Hematopoietic multipotent progenitor cell treated with erythropoietin and hydrocortisone succinate and interleukin-3 and kit ligand, for 17 days (in vitro differentiated cells): ENCODE data around the gene FBRSL1.
"Not testable (repeated sequence)": the region's sequence is repeated elsewhere in the genome, so short reads cannot be mapped to it uniquely, and the experiment has no call there.

Source experiments
- DNase-seq: peaks from one replicate; pipeline ENCODE4 v3.0.0-alpha.2; 2015; ENCODE audit warnings: low spot score

Gene FBRSL1

GRCh38 chr12:132525833-132526455 is 36.0 kb downstream of the FBRSL1 start:
- no peak for DNase-seq

DNA sequence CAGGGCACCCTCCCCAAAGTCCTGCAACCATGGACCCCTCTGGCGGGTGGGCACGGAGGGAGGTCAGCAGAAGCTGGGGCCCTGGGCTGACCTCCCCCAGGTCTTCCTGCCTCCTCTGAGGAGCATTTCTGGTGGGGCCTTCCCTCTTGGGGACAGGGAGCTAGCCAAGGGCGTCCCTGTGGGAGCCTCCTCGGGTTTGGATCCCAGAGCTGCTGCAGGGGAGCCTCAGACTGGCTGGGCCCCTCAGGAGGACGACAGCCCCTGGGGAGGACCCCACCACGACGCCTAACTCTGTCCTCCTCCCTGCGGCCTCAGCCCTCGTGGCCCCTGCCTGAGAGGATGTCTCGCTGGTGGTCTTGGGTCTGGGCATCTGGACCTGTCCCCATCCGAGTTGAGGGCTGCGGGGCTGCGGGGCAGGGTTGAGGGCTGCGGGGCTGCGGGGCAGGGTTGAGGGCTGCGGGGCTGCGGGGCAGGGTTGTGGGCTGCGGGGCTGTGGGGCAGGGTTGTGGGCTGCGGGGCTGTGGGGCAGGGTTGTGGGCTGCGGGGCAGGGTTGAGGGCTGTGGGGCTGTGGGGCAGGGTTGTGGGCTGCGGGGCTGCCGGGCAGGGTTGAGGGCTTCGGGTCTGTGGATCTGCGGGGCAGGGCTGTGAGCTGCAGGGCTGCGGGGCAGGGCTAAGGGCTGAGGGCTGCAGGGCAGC is 37.4 kb downstream of the FBRSL1 start:
- DNase-seq = no peak

DNA sequence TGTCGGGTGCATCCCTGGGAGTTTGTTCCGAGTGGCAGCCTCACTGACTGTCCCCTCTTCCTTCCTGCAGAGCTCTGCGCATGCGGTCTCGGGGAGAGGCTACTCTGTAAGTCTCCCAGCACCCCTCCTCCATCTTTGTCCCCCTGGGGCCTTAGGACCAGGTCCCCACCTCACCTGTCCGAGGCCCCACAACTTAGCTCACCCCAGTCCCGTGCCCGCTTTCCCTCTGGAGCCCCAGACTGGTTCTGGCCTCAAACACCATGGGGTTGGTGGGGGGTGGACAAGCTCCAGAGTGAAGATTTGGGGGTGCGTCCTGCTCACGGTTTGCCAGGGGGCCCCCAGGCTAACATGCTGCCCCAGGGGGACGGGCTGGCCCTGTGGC is 37.9 kb downstream of the FBRSL1 start:
- DNase-seq = no peak

- DNase-seq = no peak
Measured at GRCh38 chr12:132528564-132529106, 38.7 kb downstream of the FBRSL1 start.

- DNase-seq = no peak
Measured at GRCh38 chr12:132529156-132529839, 39.3 kb downstream of the FBRSL1 start.

DNA sequence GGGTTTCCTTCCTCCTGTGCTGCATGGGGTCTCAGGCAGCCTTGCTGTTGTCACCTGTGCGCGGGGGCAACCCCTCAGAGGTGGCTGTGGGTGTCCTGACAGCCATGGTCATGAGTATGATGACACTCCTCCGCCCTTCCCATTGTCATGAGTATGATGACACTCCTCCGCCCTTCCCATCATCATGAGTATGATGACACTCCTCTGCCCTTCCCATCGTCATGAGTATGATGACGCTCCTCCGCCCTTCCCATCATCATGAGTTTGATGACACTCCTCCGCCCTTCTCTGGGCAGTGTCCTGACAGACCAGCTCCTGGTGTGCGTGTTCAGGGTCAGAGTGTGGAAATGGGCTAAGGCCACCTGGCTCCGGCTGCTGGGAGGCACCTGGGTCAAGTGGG is 40.0 kb downstream of the FBRSL1 start:
- no peak for DNase-seq

GRCh38 chr12:132530447-132530846 is 40.5 kb downstream of the FBRSL1 start:
- no peak for DNase-seq

DNA sequence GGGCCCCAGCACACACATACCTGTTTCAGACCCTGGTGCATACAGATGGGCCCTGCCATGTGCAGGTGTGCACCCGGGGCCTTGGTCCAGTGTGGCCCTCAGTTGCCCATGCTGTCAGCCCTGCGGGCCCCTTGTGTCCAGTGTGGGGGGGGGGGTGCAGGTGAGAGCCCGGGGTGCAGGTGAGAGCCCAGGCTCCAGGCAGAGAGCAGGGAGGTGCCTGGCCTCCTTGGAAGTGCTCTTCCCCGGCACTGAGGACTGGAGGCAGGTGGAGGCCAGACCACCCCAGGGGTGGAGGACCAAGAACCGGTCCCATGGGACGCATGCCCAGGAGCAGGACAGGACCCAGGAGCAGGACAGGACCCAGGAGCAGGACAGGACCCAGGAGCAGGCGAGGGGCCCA is 40.9 kb downstream of the FBRSL1 start:
- DNase-seq = no peak

DNA sequence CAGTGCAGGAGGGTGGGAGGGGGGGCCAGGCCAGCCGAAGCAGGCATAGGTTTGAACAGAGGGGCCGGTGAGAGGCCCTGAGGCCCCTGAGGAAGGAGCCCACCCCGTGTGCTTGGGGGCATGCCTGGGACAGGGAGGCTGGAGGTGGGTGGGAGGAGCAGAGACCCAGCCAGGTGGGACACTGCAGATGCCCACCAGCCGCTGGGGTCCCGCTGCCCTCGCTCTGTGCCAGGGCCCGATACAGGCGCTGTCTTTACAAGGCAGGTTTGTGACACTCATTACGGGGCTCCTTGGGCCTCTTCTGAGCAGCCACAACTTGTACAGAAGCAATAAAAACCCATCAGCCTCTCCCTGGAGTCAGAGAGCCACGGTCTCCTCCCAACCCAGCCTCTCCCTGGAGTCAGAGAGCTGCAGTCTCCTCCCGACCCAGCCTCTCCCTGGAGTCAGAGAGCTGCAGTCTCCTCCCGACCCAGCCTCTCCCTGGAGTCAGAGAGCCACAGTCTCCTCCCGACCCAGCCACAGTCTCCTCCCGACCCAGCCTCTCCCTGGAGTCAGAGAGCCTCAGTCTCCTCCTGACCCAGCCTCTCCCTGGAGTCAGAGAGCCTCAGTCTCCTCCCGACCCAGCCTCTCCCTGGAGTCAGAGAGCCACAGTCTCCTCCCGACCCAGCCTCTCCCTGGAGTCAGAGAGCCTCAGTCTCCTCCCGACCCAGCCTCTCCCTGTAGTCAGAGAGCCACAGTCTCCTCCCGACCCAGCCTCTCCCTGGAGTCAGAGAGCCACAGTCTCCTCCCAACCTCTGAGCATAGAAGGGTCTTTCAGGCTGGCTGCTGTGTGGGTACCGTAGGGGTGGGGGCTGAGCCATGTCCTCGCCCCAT is 43.0 kb downstream of the FBRSL1 start:
- not testable (repeated sequence) for DNase-seq

DNA sequence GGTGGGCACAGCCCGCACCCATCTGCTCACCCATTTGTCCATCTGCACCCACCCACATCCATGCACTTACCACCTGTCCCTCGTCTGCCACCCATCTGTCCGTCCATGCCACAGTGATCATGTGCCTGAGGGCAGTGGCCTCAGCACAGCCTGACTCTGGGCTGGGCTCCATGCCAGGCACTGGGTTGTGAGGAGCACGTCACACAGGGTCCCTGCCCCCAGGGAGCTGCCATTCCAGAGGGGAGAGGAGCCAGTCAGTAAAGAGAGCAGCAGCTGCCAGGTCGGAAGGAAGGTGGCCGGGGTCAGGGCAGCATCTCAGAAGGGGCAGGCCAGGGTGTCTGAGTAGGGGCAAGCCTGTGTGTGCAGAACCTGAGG is 43.6 kb downstream of the FBRSL1 start:
- DNase-seq = no peak

DNA sequence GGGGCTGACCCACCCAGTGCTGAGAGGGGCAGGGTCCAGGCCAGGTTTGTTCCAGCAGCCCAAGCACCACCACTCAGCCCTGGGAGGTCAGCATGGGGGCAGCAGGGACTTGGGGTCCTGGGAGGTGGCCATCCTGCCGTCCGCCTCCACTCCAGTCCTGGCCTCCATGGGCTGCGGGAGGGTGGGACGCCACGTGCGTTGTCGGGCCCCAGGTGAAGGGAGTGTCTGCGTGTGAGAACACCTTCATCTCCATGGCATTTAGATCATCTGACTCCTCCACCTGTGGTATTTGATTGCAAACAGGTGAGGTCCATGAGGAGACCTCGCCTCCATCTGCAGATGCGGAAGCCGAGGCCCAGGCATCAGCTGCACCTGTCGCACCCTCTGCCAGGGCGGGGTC is 44.1 kb downstream of the FBRSL1 start:
- no peak for DNase-seq

- DNase-seq = no peak
Measured at GRCh38 chr12:132535019-132535418, 45.1 kb downstream of the FBRSL1 start.

DNA sequence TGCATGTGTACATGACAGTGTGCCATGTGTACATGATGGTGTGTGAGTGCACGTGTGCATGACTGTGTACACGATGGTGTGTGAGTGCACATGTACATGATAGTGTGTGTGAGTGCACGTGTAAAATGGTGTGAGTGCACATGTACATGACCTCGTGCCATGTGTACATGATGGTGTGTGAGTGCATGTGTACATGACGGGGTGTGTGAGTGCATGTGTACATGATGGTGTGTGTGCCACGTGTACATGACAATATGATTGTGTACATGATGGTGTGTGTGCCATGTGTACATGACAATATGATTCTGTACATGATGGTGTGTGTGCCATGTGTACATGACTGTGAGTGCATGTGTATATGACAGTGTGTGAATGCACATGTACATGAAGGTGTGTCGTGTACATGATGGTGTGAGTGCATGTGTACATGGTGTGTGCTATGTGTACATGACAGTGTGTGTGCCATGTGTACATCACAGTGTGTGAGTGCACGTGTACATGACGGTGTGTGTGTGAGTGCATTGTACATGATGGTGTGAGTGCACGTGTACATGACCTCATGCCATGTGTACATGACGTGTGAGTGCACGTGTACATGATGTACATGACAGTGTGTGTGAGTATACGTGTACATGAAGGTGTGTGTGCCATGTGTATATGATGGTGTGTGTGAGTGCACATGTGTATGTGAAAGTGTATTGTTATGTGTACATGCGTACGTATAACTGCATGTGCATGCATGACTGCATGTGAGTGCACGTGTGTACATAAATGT is 46.3 kb downstream of the FBRSL1 start:
- no peak for DNase-seq

GRCh38 chr12:132537049-132537448 is 47.1 kb downstream of the FBRSL1 start:
- DNase-seq = no peak

- no peak for DNase-seq
Measured at GRCh38 chr12:132537836-132538662, 48.1 kb downstream of the FBRSL1 start.

GRCh38 chr12:132538663-132538990 is 48.7 kb downstream of the FBRSL1 start:
- DNase-seq = no peak

DNA sequence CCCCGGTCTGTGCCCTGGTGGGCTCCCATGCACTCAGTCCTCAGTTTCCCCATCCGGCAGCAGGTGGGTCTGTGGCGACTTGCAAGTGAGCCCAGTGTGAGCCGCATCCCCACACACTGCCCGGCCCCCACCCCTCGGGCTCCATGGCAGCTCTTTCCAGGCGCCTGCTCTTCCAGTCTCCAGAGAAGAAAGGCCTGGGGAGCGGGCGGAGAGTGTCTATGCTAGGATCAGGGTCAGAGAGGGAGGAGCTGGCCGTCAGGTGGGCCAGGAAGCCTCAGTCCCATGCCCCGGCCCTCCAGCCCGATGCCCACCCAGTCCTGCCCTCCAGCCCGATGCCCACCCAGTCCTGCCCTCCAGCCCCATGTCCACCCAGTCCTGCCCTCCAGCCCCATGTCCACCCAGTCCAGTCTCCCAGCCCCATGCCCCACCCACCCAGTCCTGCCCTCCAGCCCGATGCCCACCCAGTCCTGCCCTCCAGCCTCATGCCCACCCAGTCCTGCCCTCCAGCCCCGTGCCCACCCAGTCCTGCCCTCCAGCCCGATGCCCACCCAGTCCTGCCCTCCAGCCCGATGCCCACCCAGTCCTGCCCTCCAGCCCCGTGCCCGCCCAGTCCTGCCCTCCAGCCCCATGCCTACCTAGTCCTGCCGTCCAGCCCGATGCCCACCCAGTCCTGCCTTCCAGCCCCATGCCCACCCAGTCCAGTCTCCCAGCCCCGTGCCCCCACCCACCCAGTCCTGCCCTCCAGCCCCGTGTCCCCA is 49.2 kb downstream of the FBRSL1 start:
- no peak for DNase-seq

DNA sequence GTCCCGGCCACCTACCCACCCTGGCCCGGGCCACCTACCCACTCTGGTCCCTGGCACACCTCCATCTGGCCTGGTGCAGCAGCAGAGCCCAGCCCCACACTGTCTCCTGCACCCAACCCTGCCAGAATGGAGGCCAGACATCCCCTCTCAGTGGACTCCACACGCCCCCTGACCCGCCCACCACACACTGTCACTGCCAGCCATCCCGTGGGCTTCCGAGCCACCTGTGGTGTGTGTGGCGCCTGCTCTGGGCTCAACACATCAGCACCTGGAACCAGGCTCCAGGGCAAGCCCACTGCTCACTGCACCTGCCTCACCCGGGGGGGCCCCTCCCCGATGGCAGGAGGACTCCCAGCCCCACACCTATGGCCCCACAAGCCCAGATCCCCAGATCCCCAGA is 50.5 kb downstream of the FBRSL1 start:
- no peak for DNase-seq

DNA sequence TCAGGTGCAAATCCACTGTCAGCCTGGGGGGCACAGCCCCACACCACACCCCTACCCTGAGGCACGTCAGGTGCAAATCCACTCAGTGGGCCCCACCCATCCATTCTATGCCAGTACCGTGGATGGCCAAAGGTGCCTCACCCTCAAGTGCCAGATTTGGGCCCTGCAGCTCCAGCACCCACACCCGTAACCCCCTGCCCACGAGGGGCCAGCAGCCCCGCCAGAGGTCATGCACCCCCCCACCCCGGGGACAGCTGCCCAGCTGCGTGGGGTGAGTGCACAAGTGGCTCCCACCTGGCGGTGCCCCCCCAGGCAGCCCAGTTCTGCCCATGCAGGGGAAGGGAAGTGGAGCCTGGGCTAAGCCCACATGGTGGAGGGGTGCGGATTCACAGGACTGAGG is 51.2 kb downstream of the FBRSL1 start:
- no peak for DNase-seq

DNA sequence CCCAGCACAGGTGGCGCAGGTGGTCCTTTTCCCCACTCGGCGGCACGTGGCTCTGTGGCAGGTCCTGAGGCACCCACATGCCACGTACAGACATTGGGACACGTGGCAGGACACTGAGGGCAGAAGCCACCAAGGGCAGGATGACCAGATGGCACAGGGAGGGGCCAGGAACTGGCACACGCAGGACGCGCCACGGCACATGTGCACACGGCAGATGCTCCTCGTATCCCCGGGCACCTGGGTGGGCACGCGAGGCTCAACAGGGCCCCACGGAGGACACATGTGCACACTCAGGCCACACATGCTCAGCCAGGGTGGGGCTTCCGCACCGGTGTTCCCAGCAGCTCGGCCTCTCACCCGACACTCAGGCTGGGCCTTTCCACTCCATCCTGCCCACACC is 52.0 kb downstream of the FBRSL1 start:
- no peak for DNase-seq
